HG02759 (cell line): Measurements from ENCODE around the gene TSHZ2.

Experiments used
- ATAC-seq: cut with Tn5 transposase; IDR thresholded peaks from one replicate; pipeline ENCODE4 v1.9.1; 2021; ENCODE audit warnings: mild to moderate bottlenecking, moderate library complexity; ENCODE audit not compliant: unreplicated experiment

TSHZ2 gene

GRCh38 chr20:53055367-53056067 is 83.4 kb downstream of the TSHZ2 start:
- no peak for ATAC-seq

- no peak for ATAC-seq
Observed at GRCh38 chr20:53057579-53057978, 85.4 kb downstream of the TSHZ2 start.

GRCh38 chr20:53059848-53060247 is 87.7 kb downstream of the TSHZ2 start:
- no peak for ATAC-seq

- ATAC-seq, result no peak
Observed at GRCh38 chr20:53061192-53062108, 89.3 kb downstream of the TSHZ2 start.

- ATAC-seq, result no peak
Observed at GRCh38 chr20:53064935-53065334, 92.8 kb downstream of the TSHZ2 start.

- no peak for ATAC-seq
Observed at GRCh38 chr20:53068241-53068640, 96.1 kb downstream of the TSHZ2 start.

GRCh38 chr20:53069132-53069531 is 97.0 kb downstream of the TSHZ2 start:
- no peak for ATAC-seq

GRCh38 chr20:53070224-53070623 is 98.1 kb downstream of the TSHZ2 start:
- no peak for ATAC-seq

- no peak for ATAC-seq
Observed at GRCh38 chr20:53070706-53071392, 98.7 kb downstream of the TSHZ2 start.

GRCh38 chr20:53071833-53072232 is 99.7 kb downstream of the TSHZ2 start:
- ATAC-seq, result no peak

GRCh38 chr20:53072923-53073579 is 100.9 kb downstream of the TSHZ2 start:
- no peak for ATAC-seq

- no peak for ATAC-seq
Observed at GRCh38 chr20:53073636-53074415, 101.7 kb downstream of the TSHZ2 start.

- ATAC-seq, result no peak
Observed at GRCh38 chr20:53074811-53075314, 102.7 kb downstream of the TSHZ2 start.

- no peak for ATAC-seq
Observed at GRCh38 chr20:53076668-53077067, 104.5 kb downstream of the TSHZ2 start.

GRCh38 chr20:53077373-53078205 is 105.4 kb downstream of the TSHZ2 start:
- no peak for ATAC-seq

GRCh38 chr20:53078761-53079160 is 106.6 kb downstream of the TSHZ2 start:
- no peak for ATAC-seq

GRCh38 chr20:53079261-53079691 is 107.1 kb downstream of the TSHZ2 start:
- no peak for ATAC-seq

GRCh38 chr20:53079828-53080686 is 107.9 kb downstream of the TSHZ2 start:
- ATAC-seq, result no peak
